HFFc6 (cell line): Measurements from ENCODE around the gene SYT11. TPM values are rescaled to one million over a fixed set of nuclear protein-coding genes. Genes with fewer than 3 reads are reported as not detected.

Source experiments
- DNase-seq: peaks from one replicate; pipeline ENCODE4 v3.0.0-alpha.2; 2018
- H3K27ac Mint-ChIP-seq: 2 replicates; pipeline ENCODE4 v1.8.0; 2020; ENCODE audit warnings: mild to moderate bottlenecking, mixed read lengths
- H3K27me3 Mint-ChIP-seq: 2 replicates; pipeline ENCODE4 v1.8.0; 2021; ENCODE audit warnings: mild to moderate bottlenecking, moderate library complexity, mixed read lengths; ENCODE audit not compliant: insufficient read depth
- H3K36me3 Mint-ChIP-seq: 2 replicates; pipeline ENCODE4 v1.8.0; 2021; ENCODE audit warnings: low read depth, mixed read lengths
- H3K4me1 Mint-ChIP-seq: 2 replicates; pipeline ENCODE4 v1.8.0; 2020; ENCODE audit warnings: low read depth, mixed read lengths
- H3K4me3 Mint-ChIP-seq: 2 replicates; pipeline ENCODE4 v1.8.0; 2020; ENCODE audit warnings: mild to moderate bottlenecking, moderate library complexity, mixed read lengths
- H3K9me3 Mint-ChIP-seq: 2 replicates; pipeline ENCODE4 v1.8.0; 2020; ENCODE audit warnings: mild to moderate bottlenecking, mixed read lengths
- long read RNA-seq: library from polyadenylated mRNA; unstranded; transcript quantifications from one replicate; pipeline ENCODE4 v2.0.0, GENCODE V29; 2019
- total RNA-seq, 6 experiments: library from RNA; stranded (reverse); fragmentation: NEBNext Ultra II Directional; extraction: Animal tissue kit (Norgen Biotek cat#: 25700); gene quantifications; 2 replicates in 1 of 6; 3 replicates in 5 of 6; pipeline ENCODE4 v1.2.3, GENCODE V29; 2021
- TF ChIP-seq, protein P1 (sequence below): fragments of 200-600 bp; sonication (generic); IDR thresholded peaks from 2 replicates; pipeline ENCODE4 v1.5.0; 2021; ENCODE audit warnings: antibody characterized with exemption, mild to moderate bottlenecking

Gene SYT11, protein sequence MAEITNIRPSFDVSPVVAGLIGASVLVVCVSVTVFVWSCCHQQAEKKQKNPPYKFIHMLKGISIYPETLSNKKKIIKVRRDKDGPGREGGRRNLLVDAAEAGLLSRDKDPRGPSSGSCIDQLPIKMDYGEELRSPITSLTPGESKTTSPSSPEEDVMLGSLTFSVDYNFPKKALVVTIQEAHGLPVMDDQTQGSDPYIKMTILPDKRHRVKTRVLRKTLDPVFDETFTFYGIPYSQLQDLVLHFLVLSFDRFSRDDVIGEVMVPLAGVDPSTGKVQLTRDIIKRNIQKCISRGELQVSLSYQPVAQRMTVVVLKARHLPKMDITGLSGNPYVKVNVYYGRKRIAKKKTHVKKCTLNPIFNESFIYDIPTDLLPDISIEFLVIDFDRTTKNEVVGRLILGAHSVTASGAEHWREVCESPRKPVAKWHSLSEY
- total RNA-seq = 10 to 100 TPM; 38.9 to 56.0 (median 48.8) TPM
- long read RNA-seq, full-length matches to known transcripts = 9 of 27 reads
- long read RNA-seq, partial matches to known transcripts = 9 of 27 reads
- long read RNA-seq, other reads (novel, unspliced or antisense) = 9 of 27 reads

DNA sequence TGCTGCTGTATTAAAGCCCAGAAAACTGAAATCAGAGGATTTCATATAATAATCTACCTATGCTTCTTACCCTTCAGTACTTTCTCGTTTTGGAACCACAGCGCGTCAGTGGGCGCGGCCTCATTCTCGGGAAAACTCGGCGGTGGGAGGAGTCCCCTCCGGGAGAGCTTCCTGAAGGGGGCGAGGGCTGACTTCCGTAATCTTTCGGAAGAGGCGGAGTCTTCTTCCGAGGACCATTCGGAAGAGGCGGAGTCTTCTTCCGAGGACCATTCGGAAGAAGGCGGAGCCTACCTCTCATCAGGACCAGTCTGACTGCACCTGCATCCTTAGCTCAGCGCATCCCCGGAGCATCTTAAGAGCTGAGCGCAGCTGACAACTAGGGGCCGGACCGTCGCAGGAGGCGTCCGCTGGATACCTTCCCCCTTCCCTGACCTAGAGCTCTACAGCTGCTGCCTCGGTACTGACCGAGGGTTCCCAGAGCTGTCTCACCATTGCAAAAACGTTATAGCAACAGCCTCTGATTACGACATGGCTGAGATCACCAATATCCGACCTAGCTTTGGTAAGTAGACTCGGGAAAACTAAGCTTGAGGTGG is at the start of gene SYT11:
Gene SYT11 (plus strand): TSS at position 334 of the 596 bp plus-strand sequence. CDS start 195 bp downstream, at position 529.
- no peaks in the 10 kb centered on the region for H3K9me3 Mint-ChIP-seq
- H3K4me1 Mint-ChIP-seq = peaks cover 56% of the 10 kb centered on the region
- DNase-seq = peak; percentile 94
- peak within 1 kb of the TSS; percentile 93 for H3K27ac Mint-ChIP-seq
- TF ChIP-seq, protein P1, sequence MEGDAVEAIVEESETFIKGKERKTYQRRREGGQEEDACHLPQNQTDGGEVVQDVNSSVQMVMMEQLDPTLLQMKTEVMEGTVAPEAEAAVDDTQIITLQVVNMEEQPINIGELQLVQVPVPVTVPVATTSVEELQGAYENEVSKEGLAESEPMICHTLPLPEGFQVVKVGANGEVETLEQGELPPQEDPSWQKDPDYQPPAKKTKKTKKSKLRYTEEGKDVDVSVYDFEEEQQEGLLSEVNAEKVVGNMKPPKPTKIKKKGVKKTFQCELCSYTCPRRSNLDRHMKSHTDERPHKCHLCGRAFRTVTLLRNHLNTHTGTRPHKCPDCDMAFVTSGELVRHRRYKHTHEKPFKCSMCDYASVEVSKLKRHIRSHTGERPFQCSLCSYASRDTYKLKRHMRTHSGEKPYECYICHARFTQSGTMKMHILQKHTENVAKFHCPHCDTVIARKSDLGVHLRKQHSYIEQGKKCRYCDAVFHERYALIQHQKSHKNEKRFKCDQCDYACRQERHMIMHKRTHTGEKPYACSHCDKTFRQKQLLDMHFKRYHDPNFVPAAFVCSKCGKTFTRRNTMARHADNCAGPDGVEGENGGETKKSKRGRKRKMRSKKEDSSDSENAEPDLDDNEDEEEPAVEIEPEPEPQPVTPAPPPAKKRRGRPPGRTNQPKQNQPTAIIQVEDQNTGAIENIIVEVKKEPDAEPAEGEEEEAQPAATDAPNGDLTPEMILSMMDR = peak; percentile 23; the same call in 1 of the 2 replicates
- H3K36me3 Mint-ChIP-seq = peaks cover 14% of the 10 kb centered on the region
- H3K27me3 Mint-ChIP-seq = no peaks in the 10 kb centered on the region; the same call in 1 of the 2 replicates
- peak within 1 kb of the TSS; percentile 94 for H3K4me3 Mint-ChIP-seq

DNA sequence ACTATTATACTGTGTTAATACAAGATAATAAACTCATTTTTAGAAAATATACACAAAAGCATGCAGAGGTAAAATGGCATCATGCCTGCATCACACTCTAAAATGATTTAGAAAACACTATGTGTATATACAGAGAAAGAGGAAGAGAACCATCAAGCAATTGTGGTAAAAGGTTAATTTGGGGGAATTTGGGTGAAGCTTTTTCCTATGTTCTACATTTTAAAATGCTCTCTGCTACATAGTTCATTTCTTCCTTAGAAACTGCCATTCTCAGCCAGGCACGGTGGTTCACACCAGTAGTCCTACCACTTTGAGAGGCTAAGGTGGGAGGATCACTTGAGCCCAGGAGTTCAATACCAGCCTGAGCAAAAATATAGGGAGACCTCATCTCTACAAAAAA is 46.5 kb upstream of the SYT11 start:
- no peaks in the 10 kb centered on the region for H3K27me3 Mint-ChIP-seq
- no peak overlapping the region for H3K27ac Mint-ChIP-seq
- no peak for DNase-seq
- H3K36me3 Mint-ChIP-seq = peaks cover 19% of the 10 kb centered on the region
- TF ChIP-seq, protein P1 = no peak
- no peak overlapping the region for H3K4me3 Mint-ChIP-seq
- no peaks in the 10 kb centered on the region for H3K9me3 Mint-ChIP-seq
- H3K4me1 Mint-ChIP-seq = no peaks in the 10 kb centered on the region

GRCh38 chr1:155813672-155814071 is 45.7 kb upstream of the SYT11 start:
- TF ChIP-seq, protein P1 = no peak
- DNase-seq = no peak
- no peaks in the 10 kb centered on the region for H3K9me3 Mint-ChIP-seq
- no peaks in the 10 kb centered on the region for H3K27me3 Mint-ChIP-seq
- no peak overlapping the region for H3K27ac Mint-ChIP-seq
- no peaks in the 10 kb centered on the region for H3K4me1 Mint-ChIP-seq
- H3K36me3 Mint-ChIP-seq = peaks cover 13% of the 10 kb centered on the region
- H3K4me3 Mint-ChIP-seq = no peak overlapping the region

GRCh38 chr1:155816351-155816750 is 43.0 kb upstream of the SYT11 start:
- H3K4me3 Mint-ChIP-seq = no peak overlapping the region
- H3K27me3 Mint-ChIP-seq = no peaks in the 10 kb centered on the region

GRCh38 chr1:155827450-155827849 is 31.9 kb upstream of the SYT11 start:
- H3K27me3 Mint-ChIP-seq = peaks cover 2% of the 10 kb centered on the region; the same call in 1 of the 2 replicates
- peaks cover 14% of the 10 kb centered on the region for H3K36me3 Mint-ChIP-seq
- H3K9me3 Mint-ChIP-seq = no peaks in the 10 kb centered on the region
- no peak overlapping the region for H3K4me3 Mint-ChIP-seq
- H3K27ac Mint-ChIP-seq = no peak overlapping the region; the same call in 1 of the 2 replicates
- DNase-seq = no peak
- no peaks in the 10 kb centered on the region for H3K4me1 Mint-ChIP-seq
- TF ChIP-seq, protein P1 = no peak

More at GRCh38 chr1:155816351-155816750, 43.0 kb upstream of the SYT11 start:
- H3K9me3 Mint-ChIP-seq = no peaks in the 10 kb centered on the region
- no peak for DNase-seq
- no peak overlapping the region for H3K27ac Mint-ChIP-seq
- TF ChIP-seq, protein P1 = no peak
- no peaks in the 10 kb centered on the region for H3K4me1 Mint-ChIP-seq
- peaks cover 17% of the 10 kb centered on the region for H3K36me3 Mint-ChIP-seq
